GM18861 (cell line): ENCODE measurements around the gene FHOD1.

Source experiments
- ATAC-seq: cut with Tn5 transposase; IDR thresholded peaks from one replicate; pipeline ENCODE4 v1.9.1; 2021; ENCODE audit not compliant: unreplicated experiment

Gene FHOD1

GRCh38 chr16:67250045-67250327, 2.7 kb upstream of the FHOD1 start:
- ATAC-seq: no peak

- no peak for ATAC-seq
Measured at GRCh38 chr16:67249178-67250044, 2.1 kb upstream of the FHOD1 start.

GRCh38 chr16:67248401-67249177, 1.3 kb upstream of the FHOD1 start, which contains the start of gene SLC9A5:
Gene SLC9A5, plus strand, starts transcription at chr16:67248979. Its CDS starts 36 bp downstream, at chr16:67249015.
- no peak for ATAC-seq

- ATAC-seq: no peak
Measured at GRCh38 chr16:67248073-67248400, 756 bp upstream of the FHOD1 start.

- no peak for ATAC-seq
Measured at GRCh38 chr16:67246756-67247191, 507 bp downstream of the FHOD1 start.

- ATAC-seq: no peak
Measured at GRCh38 chr16:67246081-67246755, 1.1 kb downstream of the FHOD1 start.

GRCh38 chr16:67245674-67246080, 1.6 kb downstream of the FHOD1 start:
- no peak for ATAC-seq

- no peak for ATAC-seq
Measured at GRCh38 chr16:67245186-67245585, 2.1 kb downstream of the FHOD1 start.

- ATAC-seq: peak; percentile 62
Measured at GRCh38 chr16:67244387-67245185, 2.7 kb downstream of the FHOD1 start.

GRCh38 chr16:67243481-67243880, 3.8 kb downstream of the FHOD1 start:
- no peak for ATAC-seq

- ATAC-seq: no peak
Measured at GRCh38 chr16:67242138-67242730, 5.0 kb downstream of the FHOD1 start.

GRCh38 chr16:67241008-67241900, 6.0 kb downstream of the FHOD1 start:
- no peak for ATAC-seq

- no peak for ATAC-seq
Measured at GRCh38 chr16:67240506-67240905, 6.8 kb downstream of the FHOD1 start.

GRCh38 chr16:67238806-67239470, 8.3 kb downstream of the FHOD1 start:
- ATAC-seq: no peak

- ATAC-seq: no peak
Measured at GRCh38 chr16:67238278-67238575, 9.1 kb downstream of the FHOD1 start.

GRCh38 chr16:67237396-67238277, 9.6 kb downstream of the FHOD1 start:
- no peak for ATAC-seq

- ATAC-seq: no peak
Measured at GRCh38 chr16:67236563-67237395, 10.5 kb downstream of the FHOD1 start.
